OCI-LY7 (cell line): ENCODE results near the gene DUOX1.

Experiments used
- CTCF ChIP-seq: fragments of 200-600 bp; sonication (generic); conservative IDR thresholded peaks from 2 replicates; pipeline ENCODE4 v1.5.1; 2014; ENCODE audit warnings: mild to moderate bottlenecking, antibody characterized with exemption, low read length, moderate library complexity, mixed read lengths
- EZH2phosphoT487 ChIP-seq: fragments of 200-600 bp; sonication (generic); IDR thresholded peaks from 2 replicates; pipeline ENCODE4 v1.6.1; 2018; ENCODE audit warnings: low read depth, borderline replicate concordance, mild to moderate bottlenecking, mixed run types, antibody characterized with exemption, low read length, moderate library complexity, mixed read lengths

DNA sequence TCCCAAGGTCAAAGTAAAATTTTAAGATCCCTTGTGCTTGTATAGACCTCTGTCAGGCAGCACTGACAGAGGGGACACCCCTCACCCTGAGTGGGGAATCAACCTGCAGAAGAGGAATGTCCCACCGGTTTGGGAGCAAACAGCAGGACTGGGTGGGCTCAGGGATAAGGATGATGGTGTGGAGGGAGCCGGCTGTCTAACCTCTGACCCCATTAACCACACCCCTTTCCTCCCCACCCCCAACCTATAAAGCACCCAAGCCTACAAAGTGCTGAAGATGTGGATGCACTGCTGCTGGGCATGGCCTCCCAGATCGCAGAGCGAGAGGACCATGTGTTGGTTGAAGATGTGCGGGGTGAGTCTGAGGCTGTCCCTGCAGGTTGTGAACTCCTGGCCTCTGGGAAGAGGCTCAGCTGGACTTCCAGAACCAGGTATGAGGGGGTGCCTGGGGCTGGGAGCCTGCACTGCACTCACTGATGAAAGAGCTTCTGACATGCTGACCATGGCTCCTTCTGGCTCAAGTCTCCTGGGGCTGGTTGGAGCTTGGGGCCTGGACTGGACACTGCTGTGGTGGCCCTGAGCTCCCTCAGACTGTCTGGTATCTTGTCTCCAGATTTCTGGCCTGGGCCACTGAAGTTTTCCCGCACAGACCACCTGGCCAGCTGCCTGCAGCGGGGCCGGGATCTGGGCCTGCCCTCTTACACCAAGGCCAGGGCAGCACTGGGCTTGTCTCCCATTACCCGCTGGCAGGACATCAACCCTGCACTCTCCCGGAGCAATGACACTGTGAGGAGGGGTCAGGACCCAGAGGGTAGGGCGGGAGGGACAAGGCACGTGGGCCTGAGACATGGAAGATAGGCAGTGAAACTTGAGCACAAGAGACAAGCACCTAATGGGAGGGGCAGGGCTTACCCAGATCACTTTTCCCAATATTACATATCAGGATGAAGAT, 9.3 kb downstream of the DUOX1 start:
- no peak for TF ChIP-seq CTCF
- TF ChIP-seq EZH2phosphoT487 = no peak
